IMR-90 (cell line): ENCODE data around the gene PDXK. TPM values are rescaled to one million over a fixed set of nuclear protein-coding genes. Genes with fewer than 3 reads are reported as not detected.
A peak's percentile ranks its signal among the peaks of the same experiment; 100 is the strongest.

Source experiments
- ATAC-seq: fragments of 200-7000 bp; cut with Tn5 transposase; 2 replicates; pipeline ENCODE4 v1.9.1; 2020; ENCODE audit warnings: low read depth, mild to moderate bottlenecking, moderate library complexity
- BruUV-seq: library from RNA; stranded (reverse); fragments of 400-500 nt; replicated peaks from 2 replicates; lab custom pipeline; 2021; lab: Mats Ljungman, UMichigan
- CTCF ChIA-PET: fragments of 300-600 bp; formaldehyde crosslinking; extraction: SDS; loops from one replicate; lab custom pipeline; 2021; ENCODE audit warnings: antibody characterized with exemption; lab: Yijun Ruan, JAX
- POLR2A ChIA-PET: fragments of 300-600 bp; sonication (Branson Sonifier 250); formaldehyde crosslinking; loops from one replicate; lab custom pipeline; 2022; ENCODE audit warnings: antibody characterized with exemption; ENCODE audit not compliant: unreplicated experiment; lab: Charles Lee
- DNase-seq: peaks from one replicate; pipeline ENCODE4 v3.0.0; 2013
- H2AFZ ChIP-seq: replicated peaks from 2 replicates; pipeline ENCODE3; 2013; ENCODE audit warnings: low read length, mild to moderate bottlenecking; ENCODE audit not compliant: poor library complexity
- H2AK5ac ChIP-seq: 2 replicates; pipeline ENCODE4 v1.6.1; 2013; ENCODE audit warnings: low read depth, low read length, inconsistent platforms
- H2AK9ac ChIP-seq: replicated peaks from 2 replicates; pipeline ENCODE3; 2013; ENCODE audit warnings: mild to moderate bottlenecking, low read depth, low read length, moderate library complexity; ENCODE audit not compliant: poor library complexity
- H2BK120ac ChIP-seq: 2 replicates; pipeline ENCODE4 v1.6.1; 2013; ENCODE audit warnings: low read depth, low read length, inconsistent platforms
- H2BK15ac ChIP-seq: 3 replicates; pipeline ENCODE4 v1.6.1; 2013; ENCODE audit warnings: low read depth, low read length, inconsistent platforms
- H2BK20ac ChIP-seq: 2 replicates; pipeline ENCODE4 v1.6.1; 2013; ENCODE audit warnings: low read depth, mild to moderate bottlenecking, inconsistent platforms, low read length, moderate library complexity
- H2BK5ac ChIP-seq: 2 replicates; pipeline ENCODE4 v1.6.1; 2013; ENCODE audit warnings: mild to moderate bottlenecking, low read depth, low read length, inconsistent platforms; ENCODE audit not compliant: poor library complexity, severe bottlenecking
- H3K14ac ChIP-seq: replicated peaks from 2 replicates; pipeline ENCODE4 v1.6.1; 2013; ENCODE audit warnings: low read depth, low read length, inconsistent platforms
- H3K18ac ChIP-seq: 2 replicates; pipeline ENCODE4 v1.6.1; 2013; ENCODE audit warnings: low read depth, low read length, control low read depth
- H3K23ac ChIP-seq: 2 replicates; pipeline ENCODE4 v1.6.1; 2013; ENCODE audit warnings: low read depth, low read length, inconsistent platforms
- H3K27ac ChIP-seq: 2 replicates; pipeline ENCODE4 v1.5.1; 2013; ENCODE audit warnings: mild to moderate bottlenecking, control low read depth, low read length; ENCODE audit not compliant: insufficient read depth
- H3K27me3 ChIP-seq: 2 replicates; pipeline ENCODE4 v1.6.1; 2013; ENCODE audit warnings: low read length; ENCODE audit not compliant: control insufficient read depth, insufficient read depth
- H3K36me3 ChIP-seq: 2 replicates; pipeline ENCODE4 v1.6.1; 2013; ENCODE audit warnings: low read length, mixed read lengths; ENCODE audit not compliant: control insufficient read depth, insufficient read depth
- H3K4ac ChIP-seq: 2 replicates; pipeline ENCODE4 v1.6.1; 2013; ENCODE audit warnings: low read depth, low read length, inconsistent platforms
- H3K4me1 ChIP-seq: 2 replicates; pipeline ENCODE4 v1.6.1; 2013; ENCODE audit warnings: low read length, mixed read lengths; ENCODE audit not compliant: control insufficient read depth, insufficient read depth
- H3K4me2 ChIP-seq: 2 replicates; pipeline ENCODE4 v1.6.1; 2013; ENCODE audit warnings: low read depth, mild to moderate bottlenecking, control low read depth, low read length, moderate library complexity
- H3K4me3 ChIP-seq: 2 replicates; pipeline ENCODE4 v1.5.1; 2013; ENCODE audit warnings: low read depth, mild to moderate bottlenecking, control low read depth, low read length, moderate library complexity; ENCODE audit not compliant: insufficient read depth
- H3K56ac ChIP-seq: 2 replicates; pipeline ENCODE4 v1.6.1; 2013; ENCODE audit warnings: low read length, inconsistent platforms; ENCODE audit not compliant: insufficient read depth; ENCODE audit errors: extremely low read depth
- H3K79me1 ChIP-seq, 2 experiments: 2 replicates each; pipeline ENCODE4 v1.6.1; 2013; ENCODE audit warnings: low read length in 2 of 2, inconsistent platforms in 1 of 2, low read depth in 1 of 2
- H3K9ac ChIP-seq: 2 replicates; pipeline ENCODE4 v1.6.1; 2013; ENCODE audit warnings: low read depth, low read length, control low read depth
- H3K9me1 ChIP-seq: 2 replicates; pipeline ENCODE4 v1.6.1; 2013; ENCODE audit warnings: low read length, inconsistent platforms; ENCODE audit not compliant: insufficient read depth
- H3K9me3 ChIP-seq: 2 replicates; pipeline ENCODE4 v1.6.1; 2013; ENCODE audit warnings: low read length; ENCODE audit not compliant: control insufficient read depth, insufficient read depth
- H4K20me1 ChIP-seq: 2 replicates; pipeline ENCODE4 v1.6.1; 2013; ENCODE audit warnings: low read length, inconsistent platforms; ENCODE audit not compliant: insufficient read depth
- H4K5ac ChIP-seq: 2 replicates; pipeline ENCODE4 v1.6.1; 2013; ENCODE audit warnings: mild to moderate bottlenecking, low read depth, low read length, control low read depth
- H4K8ac ChIP-seq, 2 experiments: 2 replicates each; pipeline ENCODE4 v1.6.1; 2013; ENCODE audit warnings: low read depth in 2 of 2, low read length in 2 of 2, control low read depth in 1 of 2, inconsistent platforms in 1 of 2
- H4K91ac ChIP-seq: 2 replicates; pipeline ENCODE4 v1.6.1; 2013; ENCODE audit warnings: low read depth, low read length, inconsistent platforms; ENCODE audit not compliant: insufficient read depth
- BHLHE40 ChIP-seq: fragments of 150-350 bp; IDR thresholded peaks from 2 replicates; pipeline ENCODE4 v1.6.1; 2016; ENCODE audit warnings: mild to moderate bottlenecking, low read depth, low read length
- CHD1 ChIP-seq: IDR thresholded peaks from 2 replicates; pipeline ENCODE4 v1.6.1; 2012; ENCODE audit warnings: low read depth, low read length, improper control_type of control experiment
- MAFK ChIP-seq: IDR thresholded peaks from 2 replicates; pipeline ENCODE4 v1.6.1; 2012; ENCODE audit warnings: low read depth, low read length, improper control_type of control experiment
- MXI1 ChIP-seq: IDR thresholded peaks from 2 replicates; pipeline ENCODE4 v1.6.1; 2012; ENCODE audit warnings: low read depth, mild to moderate bottlenecking, low read length, moderate library complexity, borderline replicate concordance
- NFE2L2 ChIP-seq: fragments of 150-350 bp; IDR thresholded peaks from 2 replicates; pipeline ENCODE4 v1.6.1; 2016; ENCODE audit warnings: low read depth, mild to moderate bottlenecking, low read length
- SMC3 ChIP-seq: fragments of 150-350 bp; IDR thresholded peaks from 2 replicates; pipeline ENCODE4 v1.6.1; 2016; ENCODE audit warnings: low read depth, mild to moderate bottlenecking, antibody characterized with exemption, low read length, moderate library complexity
- WGBS, 2 experiments: methylation state at CpG; one replicate each; pipeline versions ENCODE4 v1.1.5 to v1.1.7; 2013; ENCODE audit warnings: missing lambda C conversion rate in 2 of 2; ENCODE audit not compliant: insufficient read length in 1 of 2; ENCODE audit errors: extremely low coverage in 2 of 2; 5-methylcytosine and 5-hydroxymethylcytosine counted together
- dilution Hi-C: fragments of 300-500 bp; cut with HindIII; formaldehyde crosslinking; loops from one replicate; pipeline ENCODE4 v1.14.3; 2018; ENCODE audit warnings: low sequenced_read_pairs; ENCODE audit not compliant: unreplicated experiment
- in situ Hi-C: fragments of 300-500 bp; cut with MboI; formaldehyde crosslinking; loops from 3 replicates; pipeline ENCODE4 v1.14.3; 2019; ENCODE audit warnings: low sequenced_read_pairs, inconsistent platforms, mixed read lengths
- intact Hi-C: fragments of 100-400 bp; cut with micrococcal nuclease; formaldehyde crosslinking; loops from 2 replicates; pipeline ENCODE4 v1.10.0; 2022
- polyA plus RNA-seq, 3 experiments: library from polyadenylated mRNA; depleted of rRNA; stranded (reverse); fragments of >200 nt; gene quantifications; 2 replicates each; pipeline ENCODE4 v1.2.3, GENCODE V29; 2012; ENCODE audit warnings: low replicate concordance in 1 of 3
- total RNA-seq: library from RNA; depleted of rRNA; stranded (reverse); fragments of >200 nt; gene quantifications from 2 replicates; pipeline ENCODE4 v1.2.3, GENCODE V29; 2012
- TF ChIP-seq, protein P1 (sequence below): fragments of 150-350 bp; IDR thresholded peaks from 2 replicates; pipeline ENCODE4 v1.6.1; 2017; ENCODE audit warnings: mild to moderate bottlenecking, antibody characterized with exemption, low read length, low read depth
- TF ChIP-seq, protein P2 (sequence below): fragments of 150-350 bp; IDR thresholded peaks from 2 replicates; pipeline ENCODE4 v1.6.1; 2016; ENCODE audit warnings: low read depth, mild to moderate bottlenecking, low read length, moderate library complexity, borderline replicate concordance

The PDXK gene
- total and polyA plus RNA-seq, 2 of the 4 experiments (the other 2 are of a cell fraction) = 155 to 312 TPM

- Histone ChIP-seq H3K9ac (peak overlapping the region; percentile 22), H2BK20ac (peak overlapping the region; percentile 40), H3K18ac (peak overlapping the region; percentile 75; the same call in 1 of the 2 replicates), H3K14ac (peak overlapping the region; percentile 65), H4K5ac (peak overlapping the region; percentile 91), H3K79me1 (peaks cover 0 to 2% of the 10 kb centered on the region in 2 experiments; a peak in 2 of 4 replicates), H2BK15ac (no peak overlapping the region; the same call in 1 of the 3 replicates), H4K20me1 (no peaks in the 10 kb centered on the region), H4K8ac (peak overlapping the region; percentile 94), H3K4me2 (no peak overlapping the region), H3K36me3 (peaks cover 5% of the 10 kb centered on the region), H2AFZ (peak overlapping the region; percentile 76), H3K4ac (peak overlapping the region; percentile 93), H4K91ac (peak overlapping the region; percentile 89), H3K4me1 (peaks cover 14% of the 10 kb centered on the region), H3K27me3 (no peaks in the 10 kb centered on the region), H3K23ac (no peak overlapping the region), H2BK5ac (peak overlapping the region; percentile 68), H2AK9ac (peak overlapping the region; percentile 98), H3K9me1 (peaks cover 9% of the 10 kb centered on the region), H2BK120ac (peak overlapping the region; percentile 59), H3K27ac (peak overlapping the region; percentile 19), H3K9me3 (no peaks in the 10 kb centered on the region), H2AK5ac (peak overlapping the region; percentile 92), H3K56ac (no peak overlapping the region), H3K4me3 (no peak overlapping the region)
- TF ChIP-seq NFE2L2 = peak; percentile 90
- no peak for TF ChIP-seq BHLHE40
- TF ChIP-seq CHD1 = no peak
- peak; percentile 30; the same call in 1 of the 2 replicates for TF ChIP-seq MAFK
- TF ChIP-seq, protein P1, sequence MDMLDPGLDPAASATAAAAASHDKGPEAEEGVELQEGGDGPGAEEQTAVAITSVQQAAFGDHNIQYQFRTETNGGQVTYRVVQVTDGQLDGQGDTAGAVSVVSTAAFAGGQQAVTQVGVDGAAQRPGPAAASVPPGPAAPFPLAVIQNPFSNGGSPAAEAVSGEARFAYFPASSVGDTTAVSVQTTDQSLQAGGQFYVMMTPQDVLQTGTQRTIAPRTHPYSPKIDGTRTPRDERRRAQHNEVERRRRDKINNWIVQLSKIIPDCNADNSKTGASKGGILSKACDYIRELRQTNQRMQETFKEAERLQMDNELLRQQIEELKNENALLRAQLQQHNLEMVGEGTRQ = no peak
- TF ChIP-seq, protein P2, sequence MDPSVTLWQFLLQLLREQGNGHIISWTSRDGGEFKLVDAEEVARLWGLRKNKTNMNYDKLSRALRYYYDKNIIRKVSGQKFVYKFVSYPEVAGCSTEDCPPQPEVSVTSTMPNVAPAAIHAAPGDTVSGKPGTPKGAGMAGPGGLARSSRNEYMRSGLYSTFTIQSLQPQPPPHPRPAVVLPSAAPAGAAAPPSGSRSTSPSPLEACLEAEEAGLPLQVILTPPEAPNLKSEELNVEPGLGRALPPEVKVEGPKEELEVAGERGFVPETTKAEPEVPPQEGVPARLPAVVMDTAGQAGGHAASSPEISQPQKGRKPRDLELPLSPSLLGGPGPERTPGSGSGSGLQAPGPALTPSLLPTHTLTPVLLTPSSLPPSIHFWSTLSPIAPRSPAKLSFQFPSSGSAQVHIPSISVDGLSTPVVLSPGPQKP = no peak
- no peak for TF ChIP-seq MXI1
- no peak for TF ChIP-seq SMC3
- CTCF ChIA-PET = no interaction called here
- POLR2A ChIA-PET = no interaction called here
- peak; percentile 75 for DNase-seq
- in situ Hi-C loops = no loop called here
- BruUV-seq = no TSS peak
- 79% methylated on average over 15 of the region's 34 CpGs; no CpG with 5 or more reads in 1 of the 2 experiments for WGBS, 2 experiments
- ATAC-seq = peak; percentile 71
- intact Hi-C loops = no loop called here
- dilution Hi-C loops = no loop called here
These were observed 49.3 kb downstream of the PDXK start for GRCh38 chr21:43767984-43768867.
